HG02763 (cell line): Measurements from ENCODE around the gene FLNB.

Source experiments
- ATAC-seq: cut with Tn5 transposase; IDR thresholded peaks from one replicate; pipeline ENCODE4 v1.9.1; 2021; ENCODE audit warnings: mild to moderate bottlenecking, moderate library complexity; ENCODE audit not compliant: unreplicated experiment

FLNB gene

GRCh38 chr3:58009026-58009748 lies 965 bp downstream of the FLNB start:
- no peak for ATAC-seq

DNA sequence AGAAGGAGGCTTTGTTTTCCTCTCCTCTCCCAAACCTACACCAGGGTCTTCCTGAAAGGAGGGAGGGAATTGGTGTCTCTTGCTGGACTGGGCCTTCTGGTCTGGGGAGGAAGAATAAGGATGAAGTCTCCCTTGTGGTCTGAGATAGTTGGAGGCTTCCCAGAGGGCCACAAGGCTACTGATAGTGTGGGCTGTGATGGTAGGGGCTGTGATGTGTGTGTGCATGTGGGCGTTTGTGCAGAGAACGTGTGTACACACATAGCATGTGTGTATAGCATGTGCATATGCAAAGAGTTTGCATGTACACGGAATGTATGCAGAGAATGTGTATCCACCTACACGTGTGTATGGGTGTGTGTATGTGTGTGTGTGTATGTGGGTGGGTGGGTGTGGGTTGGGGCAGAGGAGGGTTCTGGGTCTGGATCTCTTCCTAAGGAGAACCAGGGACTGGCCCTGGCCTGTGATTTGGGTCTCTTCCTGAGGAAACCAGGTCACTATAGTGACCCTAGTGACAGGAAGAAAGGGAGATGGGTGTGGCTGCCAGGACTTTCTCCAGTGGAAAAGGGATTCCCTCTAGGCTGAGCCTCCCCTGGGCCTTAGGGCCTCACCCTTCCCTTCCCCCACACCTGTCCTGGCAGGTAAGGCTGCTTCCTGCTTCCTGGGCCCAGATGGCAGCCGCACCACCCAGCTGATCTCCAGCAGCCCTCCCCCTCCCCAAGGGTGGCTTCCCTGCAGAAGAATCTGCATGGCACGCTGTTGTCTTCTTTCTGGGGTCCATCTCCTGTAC lies 1.7 kb downstream of the FLNB start:
- no peak for ATAC-seq

- ATAC-seq = no peak
These were observed 2.3 kb downstream of the FLNB start for GRCh38 chr3:58010562-58010961.

DNA sequence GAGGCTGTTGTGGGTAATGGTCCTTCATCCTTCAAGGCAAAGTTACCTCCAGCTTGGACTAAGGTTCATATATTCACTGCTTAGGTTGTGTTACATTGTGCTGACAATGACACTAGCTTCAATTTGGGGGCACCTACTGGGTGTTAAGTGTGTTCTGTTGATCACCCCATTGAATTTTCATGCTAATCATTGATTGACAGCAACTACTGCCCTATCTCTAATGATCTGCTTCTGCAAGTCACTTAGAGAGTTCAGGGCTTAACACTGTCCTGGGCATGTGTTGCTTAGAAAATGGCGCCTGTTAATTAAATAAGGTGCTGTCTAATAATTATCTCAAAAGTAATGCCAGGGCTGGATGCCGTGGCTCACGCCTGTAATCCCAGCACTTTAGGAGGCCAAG lies 3.4 kb downstream of the FLNB start:
- no peak for ATAC-seq

DNA sequence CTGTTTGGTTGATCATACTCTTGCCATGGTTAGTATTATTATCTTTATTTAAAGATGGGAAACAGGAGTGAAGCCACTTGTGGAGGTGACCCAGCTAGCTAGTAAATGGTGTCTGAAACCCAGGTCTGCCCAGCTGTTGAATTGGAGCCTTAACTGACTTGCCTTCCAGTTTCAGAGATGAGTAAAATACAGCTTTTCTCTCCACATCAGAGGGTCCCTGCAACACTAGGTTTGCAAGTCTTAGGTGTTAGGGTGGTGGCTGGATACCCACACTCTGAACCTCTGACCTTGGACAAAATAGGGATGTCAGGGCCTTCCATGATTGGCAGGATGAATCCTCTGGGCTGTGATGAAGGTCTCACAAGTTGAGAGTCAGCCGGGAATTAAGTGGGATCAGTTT lies 4.1 kb downstream of the FLNB start:
- ATAC-seq = no peak

- no peak for ATAC-seq
These were observed 4.9 kb downstream of the FLNB start for GRCh38 chr3:58013099-58013498.

DNA sequence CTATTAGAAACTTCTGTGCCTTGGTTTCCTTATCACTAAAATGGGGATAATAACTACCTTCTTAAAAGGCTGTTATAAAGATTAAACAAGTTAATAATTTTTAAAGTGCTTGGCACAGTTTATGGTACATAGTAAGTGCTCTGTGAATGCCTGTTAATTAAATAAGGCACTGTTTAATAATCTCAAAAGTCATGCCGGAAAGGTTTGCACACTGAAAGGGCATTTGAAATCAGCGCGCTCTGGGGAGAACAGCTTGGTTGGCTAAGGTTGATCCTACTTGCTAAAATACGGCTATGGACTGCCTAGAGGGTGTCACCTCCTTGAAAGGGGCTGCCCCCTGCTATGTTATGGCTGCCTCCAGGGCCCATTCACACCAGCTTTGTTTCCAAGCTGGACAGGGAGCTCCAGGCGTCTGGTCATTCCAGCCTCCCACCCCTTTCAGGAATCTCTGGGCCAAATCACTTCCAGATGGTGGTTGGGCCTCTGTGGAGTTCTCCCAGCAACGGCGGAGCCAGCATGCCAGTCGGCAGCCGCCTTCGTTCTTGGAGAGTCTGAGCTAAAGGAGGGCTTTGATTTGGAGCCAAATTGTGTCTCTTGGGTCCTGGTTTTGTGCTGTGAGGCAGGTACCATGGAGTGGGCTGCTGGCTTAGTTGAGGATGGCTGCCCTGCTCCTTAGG lies 5.9 kb downstream of the FLNB start:
- ATAC-seq = no peak

GRCh38 chr3:58015520-58015915 lies 7.3 kb downstream of the FLNB start:
- ATAC-seq = no peak

DNA sequence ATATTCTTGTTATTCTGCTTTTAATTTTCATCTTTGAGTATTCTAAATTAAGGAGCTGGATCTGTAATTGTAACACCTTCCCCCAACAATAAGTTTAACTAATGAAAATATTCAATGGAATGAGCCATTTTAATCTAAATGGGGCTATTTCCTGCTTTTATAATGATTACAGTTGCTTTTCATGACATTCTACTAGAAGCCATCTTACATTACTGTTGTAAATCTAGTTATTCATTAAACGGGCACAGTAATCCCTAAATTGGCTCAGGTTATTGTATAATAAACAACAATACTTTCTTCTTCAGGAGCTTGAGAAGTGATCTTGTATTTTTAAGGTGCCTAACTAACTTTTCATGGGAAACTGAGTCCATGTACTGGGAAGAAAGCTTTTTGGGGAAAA lies 8.5 kb downstream of the FLNB start:
- no peak for ATAC-seq

DNA sequence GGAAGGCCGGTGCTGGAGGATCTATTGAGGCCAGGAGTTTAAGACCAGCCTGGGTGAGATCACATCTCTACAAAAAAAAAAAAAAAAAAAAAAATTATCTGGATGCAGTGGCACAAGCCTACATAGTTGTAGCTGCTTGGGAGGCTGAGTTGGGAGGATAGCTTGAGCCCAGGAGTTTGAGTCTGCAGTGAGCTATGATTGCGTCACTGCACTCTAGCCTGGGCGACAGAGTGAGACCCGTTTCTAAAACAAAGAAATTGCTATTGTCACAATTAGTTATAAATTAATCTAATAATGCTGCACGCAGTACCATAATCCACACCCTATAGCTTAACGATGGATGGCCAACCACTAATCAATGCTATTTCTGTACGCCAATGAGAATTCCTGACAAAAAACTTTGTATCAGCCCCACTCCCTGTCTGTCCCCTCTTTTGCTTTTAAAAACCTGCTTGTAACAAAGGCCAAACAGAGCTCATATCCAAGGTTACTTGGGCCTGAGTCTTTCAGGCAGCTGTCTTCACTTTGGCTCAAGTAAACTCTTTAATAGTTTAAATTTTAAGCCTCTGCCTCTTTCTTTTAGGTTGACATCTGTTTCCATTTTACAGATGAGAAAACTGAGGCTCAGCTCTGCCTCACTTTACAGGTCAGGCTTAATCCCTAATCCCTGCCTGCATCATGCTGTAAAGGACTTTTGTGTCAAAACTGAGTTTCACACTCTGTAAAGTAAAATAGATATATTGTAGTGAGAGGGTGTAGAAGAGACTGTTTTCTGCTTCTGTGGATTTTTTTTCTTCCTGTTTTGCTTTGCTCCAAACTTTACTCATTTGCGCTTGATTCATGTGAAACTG lies 10.9 kb downstream of the FLNB start:
- ATAC-seq = no peak

GRCh38 chr3:58020783-58021071 lies 12.5 kb downstream of the FLNB start:
- ATAC-seq = no peak

GRCh38 chr3:58021072-58021959 lies 13.1 kb downstream of the FLNB start:
- no peak for ATAC-seq

DNA sequence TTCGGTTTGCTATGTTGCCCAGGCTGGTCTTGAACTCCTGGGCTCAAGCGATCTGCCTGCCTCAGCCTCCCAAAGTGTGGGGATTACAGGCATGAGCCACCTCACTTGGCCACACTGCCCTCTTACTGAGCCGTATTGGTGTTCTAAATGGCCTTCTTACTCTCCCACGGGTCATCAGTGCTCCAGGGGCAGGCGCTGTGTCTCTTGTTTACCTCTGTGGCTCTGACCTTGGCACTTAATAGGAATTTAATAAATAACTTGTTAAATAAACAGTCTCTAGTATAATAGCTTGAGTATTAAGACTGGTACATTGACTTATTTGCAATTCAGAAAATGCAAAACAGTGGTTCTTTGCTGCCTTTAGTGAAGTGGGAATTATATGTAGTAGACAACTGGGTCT lies 13.7 kb downstream of the FLNB start:
- no peak for ATAC-seq

DNA sequence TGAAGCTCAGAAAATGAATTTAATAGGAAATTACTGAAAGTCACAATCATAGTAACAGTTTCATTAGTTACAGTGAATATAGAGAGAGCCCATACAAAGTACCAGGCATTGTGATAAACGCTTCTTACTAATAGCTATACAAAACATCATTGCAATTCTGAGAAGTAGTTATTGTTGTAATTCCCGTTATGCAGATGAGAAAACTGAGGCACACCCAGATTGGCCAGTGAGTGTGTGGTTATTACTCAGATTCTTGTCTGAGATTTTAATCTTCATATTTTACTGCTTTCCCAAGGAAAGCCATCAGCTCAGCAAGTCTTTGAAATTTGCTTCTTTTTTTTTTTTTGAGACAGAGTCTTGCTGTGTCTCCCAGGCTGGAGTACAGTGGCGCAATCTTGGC lies 14.3 kb downstream of the FLNB start:
- no peak for ATAC-seq

- no peak for ATAC-seq
These were observed 15.3 kb downstream of the FLNB start for GRCh38 chr3:58023531-58023930.

DNA sequence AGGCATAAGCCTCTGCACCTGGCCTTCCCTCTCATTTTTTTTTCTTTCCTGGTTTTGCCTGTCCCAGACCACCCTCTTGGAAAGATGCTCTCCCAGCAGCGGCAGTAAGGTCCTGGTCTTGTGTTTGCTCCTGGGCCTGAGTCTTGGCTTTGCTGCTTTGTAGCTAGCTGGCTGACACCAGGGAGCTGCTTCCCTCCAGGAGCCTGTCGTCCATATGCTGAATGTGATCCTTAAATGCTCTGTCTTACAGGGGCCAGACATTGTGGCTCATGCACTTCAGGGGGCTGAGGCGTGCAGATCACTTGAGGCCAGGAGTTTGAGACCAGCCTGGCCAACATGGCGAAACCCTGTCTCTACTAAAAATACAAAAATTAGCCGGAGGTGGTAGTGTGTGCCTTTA lies 17.2 kb downstream of the FLNB start:
- ATAC-seq = no peak

DNA sequence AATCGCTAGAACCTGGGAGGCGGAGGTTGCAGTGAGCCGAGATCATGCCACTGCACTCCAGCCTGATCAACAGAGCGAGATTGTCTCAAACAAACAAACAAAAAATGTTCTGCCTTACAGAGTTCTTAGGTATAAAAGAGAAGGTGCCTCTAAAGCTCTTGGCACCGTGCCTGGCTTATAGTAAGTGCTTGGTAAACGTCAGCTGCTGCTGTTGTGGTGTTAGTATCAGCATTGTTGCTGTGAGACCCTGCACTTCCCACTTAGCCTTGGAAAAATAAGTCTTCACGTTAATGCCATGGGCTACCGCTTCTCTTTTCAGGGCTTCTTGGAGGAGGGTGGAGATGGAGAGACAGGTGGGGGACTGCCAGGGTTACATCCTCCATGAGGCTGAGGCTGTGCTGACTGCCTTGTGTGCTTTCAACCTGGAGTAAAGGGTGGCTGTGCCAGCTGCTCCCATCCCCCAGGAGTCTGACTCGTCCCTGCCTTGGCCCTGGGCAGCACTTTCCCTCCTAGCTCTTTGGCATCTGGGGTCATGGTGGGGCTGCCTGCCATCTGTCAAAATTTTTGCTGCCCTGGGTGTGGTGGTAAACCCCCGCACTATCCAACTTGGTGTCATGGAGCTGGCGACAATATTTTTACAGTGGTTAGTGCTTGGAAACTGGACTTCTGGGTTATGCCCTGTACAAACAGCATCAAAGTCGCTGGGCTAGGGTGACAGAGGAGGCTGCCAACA lies 17.8 kb downstream of the FLNB start:
- ATAC-seq = no peak

DNA sequence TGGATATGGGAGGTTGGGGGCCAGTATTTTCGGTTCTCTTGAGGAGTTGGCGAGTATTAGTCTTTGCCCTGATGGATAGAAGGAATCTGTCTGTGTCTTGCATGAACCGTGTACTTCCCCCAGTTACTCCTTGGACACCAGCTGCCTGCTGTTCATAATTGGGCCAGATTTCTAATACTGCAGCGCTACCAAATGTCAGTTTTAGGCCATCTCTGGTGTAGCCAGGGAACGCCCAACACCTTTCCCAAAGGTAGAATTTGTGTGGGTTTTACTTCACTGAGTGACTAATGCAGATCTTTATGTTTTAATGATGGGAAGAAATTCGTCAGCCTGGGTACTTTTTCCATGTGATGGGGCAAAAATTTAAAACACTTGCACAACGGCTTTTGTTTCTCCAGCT lies 18.4 kb downstream of the FLNB start:
- ATAC-seq = no peak

DNA sequence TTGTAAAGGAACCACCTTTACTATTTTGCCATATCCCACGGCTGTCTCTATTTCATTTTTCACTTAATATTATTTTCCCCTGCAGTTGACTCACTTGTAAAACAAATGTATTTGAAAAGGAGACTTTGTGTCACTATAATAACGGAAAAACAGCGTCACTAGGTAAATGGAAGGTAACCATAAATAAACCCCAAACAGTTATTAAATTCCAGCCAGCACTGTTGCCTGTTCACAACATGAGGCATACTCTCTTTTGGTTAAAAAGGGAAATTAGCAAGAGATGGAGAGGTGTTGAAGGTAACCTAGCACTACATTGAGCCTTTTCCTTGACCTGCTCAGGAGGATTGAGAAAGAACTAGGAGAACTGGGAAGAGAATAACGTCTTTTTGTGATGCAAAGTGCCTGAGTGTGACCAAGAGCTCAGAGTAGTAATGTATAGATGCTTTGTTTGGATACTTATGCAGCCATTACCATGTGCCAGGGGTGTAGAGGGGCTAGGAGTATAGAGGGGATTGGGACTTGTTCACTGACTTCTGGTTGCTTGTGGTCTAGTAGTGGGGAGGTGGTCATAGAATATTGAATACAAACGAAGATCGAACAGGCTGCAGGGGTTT lies 19.6 kb downstream of the FLNB start:
- no peak for ATAC-seq
